Stomach smooth muscle (tissue), 2 donors: ENCODE measurements around the gene C1GALT1.
A peak's percentile ranks its signal among the peaks of the same experiment; 100 is the strongest.
"Not testable (repeated sequence)": the region's sequence is repeated elsewhere in the genome, so short reads cannot be mapped to it uniquely, and the experiment has no call there.

Experiments used
- H3K27ac ChIP-seq: one replicate; pipeline ENCODE4 v1.7.0; 2013; ENCODE audit warnings: mild to moderate bottlenecking, low read length, inconsistent platforms
- H3K27me3 ChIP-seq, 2 donors: one replicate each; pipeline ENCODE4 v1.7.0; 2013; ENCODE audit warnings: low read length in 2 of 2; ENCODE audit not compliant: insufficient read depth in 2 of 2, control insufficient read depth in 1 of 2
- H3K36me3 ChIP-seq, 2 donors: one replicate each; pipeline ENCODE4 v1.7.0; 2013; ENCODE audit warnings: low read length in 2 of 2; ENCODE audit not compliant: control insufficient read depth in 2 of 2, insufficient read depth in 2 of 2
- H3K4me1 ChIP-seq: one replicate; pipeline ENCODE4 v1.7.0; 2013; ENCODE audit warnings: low read length; ENCODE audit not compliant: control insufficient read depth, insufficient read depth
- H3K4me3 ChIP-seq, 2 donors: one replicate each; pipeline ENCODE4 v1.7.0; 2013; ENCODE audit warnings: low read length in 2 of 2
- H3K9ac ChIP-seq, 2 donors: one replicate each; pipeline ENCODE4 v1.7.0; 2013; ENCODE audit warnings: low read length in 2 of 2, mild to moderate bottlenecking in 1 of 2
- H3K9me3 ChIP-seq, 2 donors: one replicate each; pipeline ENCODE4 v1.7.0; 2013; ENCODE audit warnings: low read length in 2 of 2; ENCODE audit not compliant: control insufficient read depth in 2 of 2
- donor health status: healthy.
- donor health status: Pancreatic carcinoma.

The C1GALT1 gene

DNA sequence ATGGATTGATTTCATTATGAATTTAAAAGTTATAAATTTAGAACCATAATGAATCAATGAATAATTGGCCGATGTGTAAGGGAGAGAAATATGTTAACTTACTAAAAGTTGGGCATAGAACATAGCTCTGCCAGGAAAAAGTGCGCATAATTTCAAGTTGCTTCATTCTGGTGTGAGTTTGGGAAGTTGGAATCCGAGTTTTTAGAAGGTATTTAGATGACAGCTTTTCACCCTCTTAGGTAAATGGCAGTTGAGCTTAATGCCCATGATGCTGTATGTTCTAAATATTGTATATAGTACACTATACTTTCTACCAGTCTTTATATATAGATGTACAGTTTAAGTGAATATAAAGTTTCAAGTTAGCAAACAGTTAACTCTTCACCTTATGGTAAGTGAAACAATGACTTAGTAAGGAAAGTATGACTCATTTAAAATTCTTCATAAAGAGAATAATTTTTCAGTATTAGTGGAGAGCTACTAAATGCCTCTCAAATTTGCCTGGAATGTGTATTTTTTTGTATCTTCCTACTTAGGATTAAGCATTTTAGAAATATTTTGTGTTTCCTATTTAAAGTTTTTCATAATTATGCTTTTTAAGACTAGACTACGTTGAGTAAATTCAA lies 1.6 kb downstream of the C1GALT1 start:
- peak overlapping the region; percentile 87 to 91 for H3K4me3 ChIP-seq
- H3K9ac ChIP-seq: peak overlapping the region; percentile 93 to 95
- no peaks in the 10 kb centered on the region for H3K36me3 ChIP-seq
- no peaks in the 10 kb centered on the region for H3K9me3 ChIP-seq
- H3K4me1 ChIP-seq: no peaks in the 10 kb centered on the region
- no peaks in the 10 kb centered on the region for H3K27me3 ChIP-seq
- no peak overlapping the region for H3K27ac ChIP-seq

DNA sequence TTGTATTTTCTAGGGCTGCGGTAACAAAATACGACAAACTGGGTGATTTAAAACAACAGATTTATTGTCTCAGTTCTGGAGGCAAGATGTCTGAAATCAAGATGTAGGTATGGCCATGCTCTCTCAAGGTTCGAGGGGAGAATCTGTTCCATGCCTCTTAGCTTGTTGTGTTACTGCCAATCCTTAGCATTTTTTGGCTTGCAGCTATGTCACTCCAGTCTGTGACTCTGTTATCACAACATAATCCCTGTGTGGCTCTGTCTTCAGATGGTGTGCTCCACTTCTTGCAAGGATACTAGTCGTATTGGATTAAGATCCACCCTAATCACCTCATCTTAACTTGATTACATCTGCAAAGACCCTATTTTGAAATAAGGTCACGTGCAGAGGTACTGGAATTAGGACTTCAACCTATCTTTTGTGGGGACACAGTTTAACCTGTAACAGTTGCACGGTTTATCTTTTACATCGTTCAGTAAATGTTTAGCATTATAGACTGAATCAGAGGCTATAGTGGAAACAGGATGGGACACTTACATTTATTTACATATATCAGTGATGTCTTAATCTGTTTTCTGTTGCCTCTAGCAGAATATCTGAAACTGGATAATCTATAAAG lies 3.1 kb downstream of the C1GALT1 start:
- H3K27ac ChIP-seq: no peak overlapping the region
- H3K9ac ChIP-seq: no peak overlapping the region
- H3K4me3 ChIP-seq: no peak overlapping the region
- H3K27me3 ChIP-seq: no peaks in the 10 kb centered on the region
- no peaks in the 10 kb centered on the region for H3K4me1 ChIP-seq
- no peaks in the 10 kb centered on the region for H3K36me3 ChIP-seq
- no peaks in the 10 kb centered on the region for H3K9me3 ChIP-seq

DNA sequence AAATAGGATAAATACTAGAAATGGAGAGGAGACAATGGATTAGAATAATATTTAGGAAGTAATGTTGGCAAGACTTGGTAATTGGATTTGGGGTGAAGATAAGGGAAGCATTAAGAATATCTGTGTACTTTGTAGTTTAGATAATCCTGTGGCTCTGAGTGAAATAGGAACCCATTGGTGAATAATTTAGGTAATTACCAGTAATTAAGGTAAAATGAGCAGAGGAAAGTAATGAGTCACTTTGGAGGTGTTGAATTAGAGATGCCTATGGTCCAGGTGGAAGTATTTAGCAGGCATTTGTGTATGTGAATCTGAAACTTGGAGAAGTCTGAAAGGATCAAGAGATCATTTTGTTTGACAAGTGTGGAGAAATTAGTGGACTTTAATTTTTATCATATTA lies 5.7 kb downstream of the C1GALT1 start:
- Histone ChIP-seq H3K9me3 (no peaks in the 10 kb centered on the region), H3K4me1 (no peaks in the 10 kb centered on the region), H3K4me3 (no peak overlapping the region), H3K9ac (no peak overlapping the region), H3K36me3 (no peaks in the 10 kb centered on the region), H3K27ac (no peak overlapping the region), H3K27me3 (no peaks in the 10 kb centered on the region)

DNA sequence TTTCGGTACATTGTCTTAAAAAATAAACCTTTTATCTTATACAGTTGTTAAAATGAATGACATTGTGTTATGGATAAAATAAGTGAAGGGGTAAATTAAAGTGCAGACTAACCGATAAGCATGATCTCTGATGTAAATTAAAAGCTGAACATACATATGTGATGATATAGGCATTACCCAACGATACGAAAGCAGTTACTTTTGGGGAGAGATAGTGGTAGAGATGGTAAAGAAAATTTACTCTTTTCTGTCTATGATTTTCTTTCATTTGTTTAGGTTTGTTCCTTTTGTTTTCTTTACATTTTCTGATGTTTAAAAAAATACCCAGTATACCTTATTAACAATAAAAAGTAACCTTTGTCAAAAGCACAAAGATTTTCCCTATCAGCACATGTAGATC lies 6.4 kb downstream of the C1GALT1 start:
- no peaks in the 10 kb centered on the region for H3K9me3 ChIP-seq
- H3K27me3 ChIP-seq: no peaks in the 10 kb centered on the region
- no peaks in the 10 kb centered on the region for H3K4me1 ChIP-seq
- H3K4me3 ChIP-seq: no peak overlapping the region
- no peak overlapping the region for H3K27ac ChIP-seq
- H3K9ac ChIP-seq: no peak overlapping the region
- no peaks in the 10 kb centered on the region for H3K36me3 ChIP-seq

DNA sequence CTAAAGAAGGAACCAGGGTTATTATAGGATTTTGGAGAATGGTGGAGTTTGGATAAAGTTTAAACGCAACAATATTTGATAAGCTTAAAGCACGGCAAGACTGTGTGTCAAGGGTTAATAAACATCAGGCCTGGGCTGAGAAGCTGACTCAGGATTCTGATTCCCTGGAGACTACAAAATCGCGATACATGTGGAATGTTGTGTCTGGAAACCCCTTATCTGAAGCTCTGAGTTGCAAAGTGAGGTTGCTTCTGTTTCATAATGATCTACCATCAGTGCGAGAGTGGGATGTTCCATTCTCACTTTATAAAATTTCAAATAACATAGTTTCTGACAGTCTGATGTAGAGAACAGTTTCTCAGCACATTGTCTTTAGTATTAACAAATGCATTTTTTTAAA lies 7.8 kb downstream of the C1GALT1 start:
- Histone ChIP-seq H3K4me3 (no peak overlapping the region), H3K27ac (no peak overlapping the region), H3K9ac (no peak overlapping the region), H3K4me1 (no peaks in the 10 kb centered on the region), H3K36me3 (no peaks in the 10 kb centered on the region), H3K27me3 (no peaks in the 10 kb centered on the region), H3K9me3 (no peaks in the 10 kb centered on the region)

DNA sequence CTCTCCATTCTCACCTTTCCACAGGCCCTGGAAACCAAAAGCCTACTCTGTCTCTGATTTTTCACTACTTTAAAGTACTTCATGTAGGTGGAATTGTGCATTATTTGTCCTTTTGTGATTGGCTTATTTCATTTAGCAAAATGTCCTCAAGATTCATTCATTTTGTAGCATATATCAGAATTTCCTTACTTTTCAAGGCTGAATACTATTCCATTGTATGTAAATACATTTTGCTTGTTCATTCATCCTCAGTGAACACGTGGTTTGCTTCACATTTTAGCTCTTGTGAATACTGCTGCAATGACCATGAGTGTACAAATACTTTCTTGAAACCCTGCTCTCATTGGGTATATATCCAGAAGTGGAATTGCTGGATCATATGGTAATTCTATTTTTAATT lies 8.8 kb downstream of the C1GALT1 start:
- no peaks in the 10 kb centered on the region for H3K27me3 ChIP-seq

DNA sequence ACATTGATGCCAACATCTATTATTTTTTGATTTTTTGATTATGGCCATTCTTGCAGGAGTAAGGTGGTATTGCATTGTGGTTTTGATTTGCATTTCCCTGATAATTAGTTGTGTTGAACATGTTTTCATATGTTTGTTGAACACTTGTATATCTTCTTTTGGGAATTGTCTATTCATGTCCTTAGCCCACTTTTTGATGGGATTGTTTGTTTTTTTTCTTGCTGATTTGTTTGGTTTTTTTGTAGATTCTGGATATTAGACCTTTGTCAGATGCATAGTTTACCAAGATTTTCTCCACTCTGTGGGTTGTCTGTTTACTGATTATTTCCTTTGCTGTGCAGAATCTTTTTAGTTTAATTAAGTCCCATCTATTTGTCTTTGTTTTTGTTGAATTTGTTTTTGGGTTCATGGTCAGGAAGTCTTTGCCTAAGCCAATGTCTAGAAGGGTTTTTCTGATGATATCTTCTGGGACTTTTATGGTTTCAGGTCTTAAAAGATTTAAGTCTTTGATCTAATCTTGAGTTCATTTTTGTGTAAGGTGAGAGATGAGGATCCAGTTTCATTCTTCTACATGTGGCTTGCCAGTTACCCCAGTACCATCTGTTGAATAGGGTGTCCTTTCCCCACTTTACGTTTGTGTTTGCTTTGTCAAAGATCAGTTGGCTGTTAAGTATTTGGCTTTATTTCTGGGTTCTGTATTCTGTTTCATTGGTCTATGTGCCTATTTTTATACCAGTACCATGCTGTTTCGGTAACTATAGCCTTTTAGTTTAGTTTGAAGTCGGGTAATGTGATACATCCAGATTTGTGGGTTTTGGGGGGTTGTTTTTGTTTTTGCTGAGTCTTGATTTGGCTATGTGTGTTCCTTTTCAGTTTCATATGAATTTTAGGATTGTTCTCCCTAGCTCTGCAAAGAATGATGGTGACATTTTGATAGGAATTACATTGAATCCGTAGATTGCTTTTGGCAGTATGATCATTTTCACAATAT lies 10.7 kb downstream of the C1GALT1 start:
- not testable (repeated sequence) for H3K27me3 ChIP-seq

More for the DNA sequence above, 8.8 kb downstream of the C1GALT1 start:
- H3K4me1 ChIP-seq: no peaks in the 10 kb centered on the region
- H3K9ac ChIP-seq: no peak overlapping the region
- no peaks in the 10 kb centered on the region for H3K36me3 ChIP-seq
- no peak overlapping the region for H3K27ac ChIP-seq
- H3K9me3 ChIP-seq: no peaks in the 10 kb centered on the region
- H3K4me3 ChIP-seq: no peak overlapping the region

DNA sequence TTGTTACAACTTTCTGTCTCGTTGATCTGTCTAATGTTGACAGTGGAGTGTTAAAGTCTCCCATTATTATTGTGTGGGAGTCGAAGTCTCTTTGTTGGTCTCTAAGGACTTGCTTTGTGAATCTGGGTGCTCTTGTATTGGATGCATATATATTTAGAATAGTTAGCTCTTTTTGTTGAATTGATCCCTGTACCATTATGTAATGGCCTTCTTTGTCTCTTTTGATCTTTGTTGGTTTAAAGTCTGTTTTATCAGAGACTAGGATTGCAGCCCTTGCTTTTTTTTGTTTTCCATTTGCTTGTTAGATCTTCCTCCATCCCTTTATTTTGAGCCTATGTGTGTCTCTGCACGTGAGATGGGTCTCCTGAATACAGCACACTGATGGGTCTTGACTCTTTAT lies 17.2 kb downstream of the C1GALT1 start:
- H3K27me3 ChIP-seq, H3K36me3 ChIP-seq, H3K9me3 ChIP-seq, H3K27ac ChIP-seq, H3K9ac ChIP-seq, H3K4me1 ChIP-seq, H3K4me3 ChIP-seq: not testable (repeated sequence)

More for the DNA sequence above, 10.7 kb downstream of the C1GALT1 start:
- H3K4me1 ChIP-seq, H3K4me3 ChIP-seq, H3K27ac ChIP-seq, H3K36me3 ChIP-seq, H3K9ac ChIP-seq, H3K9me3 ChIP-seq: not testable (repeated sequence)

DNA sequence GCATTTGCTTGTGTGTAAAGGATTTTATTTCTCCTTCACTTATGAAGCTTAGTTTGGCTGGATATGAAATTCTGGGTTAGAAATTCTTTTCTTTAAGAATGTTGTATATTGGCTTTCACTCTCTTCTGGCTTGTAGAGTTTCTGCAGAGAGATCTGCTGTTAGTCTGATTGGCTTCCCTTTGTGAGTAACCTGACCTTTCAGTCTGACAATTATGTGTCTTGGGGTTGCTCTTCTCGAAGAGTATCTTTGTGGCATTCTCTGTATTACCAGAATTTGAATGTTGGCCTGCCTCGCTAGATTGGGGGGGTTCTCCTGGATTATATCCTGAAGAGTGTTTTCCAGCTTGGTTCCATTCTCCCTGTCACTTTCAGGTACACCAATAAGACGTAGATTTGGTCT lies 17.9 kb downstream of the C1GALT1 start:
- H3K4me1 ChIP-seq, H3K9ac ChIP-seq, H3K27ac ChIP-seq, H3K36me3 ChIP-seq, H3K4me3 ChIP-seq, H3K9me3 ChIP-seq, H3K27me3 ChIP-seq: not testable (repeated sequence)

DNA sequence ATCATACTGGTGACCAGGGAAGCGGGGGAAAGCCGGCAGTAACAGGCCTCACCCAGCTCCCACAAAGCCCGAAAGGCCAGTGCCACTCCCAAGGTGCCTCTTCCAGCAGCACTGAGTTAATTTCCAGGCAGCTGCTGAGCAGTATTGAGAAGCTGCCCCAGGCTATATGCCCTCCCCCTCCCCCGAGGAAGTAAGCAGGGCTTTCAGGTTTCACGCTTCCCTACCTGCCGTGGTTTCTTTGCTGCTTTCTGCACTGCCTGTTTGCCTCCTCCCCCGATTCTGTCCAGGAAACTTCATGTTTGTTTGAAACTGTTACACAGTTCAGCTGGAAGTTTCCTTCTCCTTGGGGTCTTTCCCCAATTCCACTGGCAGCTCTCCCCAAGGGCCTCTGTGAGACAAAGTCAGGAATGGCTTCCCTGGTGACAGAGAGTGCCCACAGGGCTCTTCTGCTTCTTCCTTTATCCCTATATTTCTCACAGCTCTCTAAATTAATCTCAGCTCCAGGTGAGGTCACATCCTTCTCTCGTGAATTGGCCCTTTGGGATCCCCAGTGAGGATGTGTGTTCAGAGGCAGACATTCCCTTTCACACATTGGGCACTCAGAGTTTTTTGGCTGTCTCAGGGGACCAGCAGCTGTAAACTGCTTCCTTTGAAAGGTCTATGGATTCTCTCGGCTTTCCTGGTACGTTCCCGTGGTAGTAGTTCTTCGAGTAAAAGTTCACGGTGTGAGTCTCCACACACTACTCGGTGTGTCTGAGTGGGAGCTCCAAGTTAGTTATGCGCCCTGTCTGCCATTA lies 19.4 kb downstream of the C1GALT1 start:
- Histone ChIP-seq H3K4me1 (no peaks in the 10 kb centered on the region), H3K9me3 (no peaks in the 10 kb centered on the region), H3K27ac (no peak overlapping the region), H3K27me3 (no peaks in the 10 kb centered on the region), H3K36me3 (no peaks in the 10 kb centered on the region), H3K9ac (no peak overlapping the region), H3K4me3 (no peak overlapping the region)
